Measurements from ENCODE around the gene SETMAR.

SETMAR gene

DNA sequence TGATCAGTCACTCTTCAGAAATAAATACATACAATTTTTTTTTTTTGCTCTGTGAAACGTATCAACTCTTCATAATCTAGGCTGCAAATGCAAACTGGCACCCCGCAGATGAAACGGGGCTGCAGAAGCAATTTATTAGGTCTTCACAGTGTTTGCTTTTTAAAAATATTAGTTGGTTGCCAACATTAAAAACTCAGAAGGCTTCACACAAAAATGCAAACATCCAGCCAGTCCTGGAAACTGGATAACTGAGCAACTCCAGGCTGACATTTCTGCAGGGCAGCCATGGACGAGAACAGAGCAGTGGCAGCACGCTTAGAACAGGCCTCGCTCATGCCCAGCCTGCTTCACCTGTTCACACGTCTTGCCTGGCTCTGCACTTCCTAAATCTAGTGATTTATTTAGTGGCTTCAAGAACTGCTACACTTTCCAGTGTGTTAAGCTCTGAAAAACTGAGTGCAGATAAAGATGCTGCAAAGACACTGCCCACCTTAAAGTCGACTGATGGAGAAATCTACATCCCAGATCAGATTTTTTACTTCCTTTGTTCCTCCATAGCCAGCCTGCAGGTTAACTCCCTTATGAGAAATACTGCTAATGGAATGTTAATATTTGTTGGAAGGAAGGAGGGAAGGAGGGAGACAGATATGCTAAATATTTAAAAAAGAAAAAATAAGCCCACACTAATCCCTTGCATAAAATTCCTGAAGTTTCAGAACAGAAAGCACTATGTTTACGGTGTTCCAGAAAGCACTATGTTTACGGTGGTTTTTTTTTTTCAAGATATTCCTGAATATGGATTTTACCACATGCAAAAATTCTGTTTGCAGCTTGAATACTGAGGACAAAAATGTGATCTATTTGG lies 53.6 kb downstream of the SETMAR start:
- H3K27ac Mint-ChIP-seq, result no peak overlapping the region
- no peak overlapping the region for H3K4me3 Mint-ChIP-seq
- no peaks in the 10 kb centered on the region for H3K9me3 Mint-ChIP-seq
- peaks cover 8% of the 10 kb centered on the region for H3K4me1 Mint-ChIP-seq
- DNase-seq (no peak), ATAC-seq (no peak)
- H3K27me3 Mint-ChIP-seq, result no peaks in the 10 kb centered on the region

DNA sequence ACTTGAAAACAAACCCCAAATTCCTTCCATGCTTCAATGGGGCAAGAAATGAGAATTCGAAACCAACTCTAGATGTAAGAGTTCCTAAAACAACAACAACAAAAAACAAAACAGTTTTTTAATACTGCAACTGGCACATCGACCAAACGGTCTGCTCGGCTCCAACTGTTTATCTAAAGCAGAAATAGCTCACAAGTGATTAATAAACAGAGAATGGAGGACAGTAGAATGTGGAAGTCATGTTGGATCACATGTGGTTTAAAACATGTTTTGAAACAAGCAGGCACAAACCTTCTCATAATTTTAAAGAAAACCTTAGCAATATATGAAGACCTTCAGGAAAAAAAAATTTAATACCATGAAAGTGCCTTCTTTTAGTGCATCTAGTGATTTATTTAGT lies 55.1 kb downstream of the SETMAR start:
- no peak for ATAC-seq
- Mint-ChIP-seq H3K4me1 (no peaks in the 10 kb centered on the region), H3K27ac (no peak overlapping the region), H3K27me3 (no peaks in the 10 kb centered on the region), H3K9me3 (no peaks in the 10 kb centered on the region), H3K4me3 (no peak overlapping the region)
- no peak for DNase-seq

DNA sequence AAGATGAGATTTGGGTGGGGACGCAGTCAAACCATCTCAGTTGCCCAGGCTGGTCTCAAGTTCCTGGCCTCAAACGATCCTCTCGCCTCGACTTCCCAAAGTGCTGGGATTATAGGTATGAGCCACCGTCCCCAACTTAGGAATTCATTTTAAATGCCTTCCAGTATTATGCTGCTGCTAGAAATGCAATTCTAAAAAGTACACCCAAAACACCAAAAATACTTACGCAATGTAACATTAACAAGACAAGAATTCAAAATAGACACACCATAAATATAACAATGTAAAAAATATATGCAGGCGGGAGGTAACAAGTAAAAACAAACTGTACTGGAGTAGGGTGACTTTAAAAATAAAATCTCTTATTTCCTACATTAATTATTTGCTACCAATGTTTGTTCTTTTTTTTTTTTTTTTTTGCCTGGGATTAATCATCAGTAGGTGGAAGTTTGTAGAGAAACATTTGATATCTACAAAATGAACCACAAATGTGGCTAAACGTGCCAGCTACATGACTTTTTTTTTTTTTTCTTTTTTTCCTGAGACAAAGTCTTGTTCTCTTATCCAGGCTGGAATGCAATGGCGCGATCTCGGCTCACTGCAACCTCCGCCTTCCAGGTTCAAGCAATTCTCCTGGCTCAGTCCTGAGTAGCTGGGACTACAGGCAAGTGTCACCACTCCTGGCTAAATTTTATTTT lies 56.8 kb downstream of the SETMAR start:
- no peaks in the 10 kb centered on the region for H3K9me3 Mint-ChIP-seq
- DNase-seq, result no peak
- H3K4me1 Mint-ChIP-seq, result no peaks in the 10 kb centered on the region
- H3K4me3 Mint-ChIP-seq, result no peak overlapping the region
- H3K27me3 Mint-ChIP-seq, result no peaks in the 10 kb centered on the region
- ATAC-seq, result no peak
- H3K27ac Mint-ChIP-seq, result no peak overlapping the region

DNA sequence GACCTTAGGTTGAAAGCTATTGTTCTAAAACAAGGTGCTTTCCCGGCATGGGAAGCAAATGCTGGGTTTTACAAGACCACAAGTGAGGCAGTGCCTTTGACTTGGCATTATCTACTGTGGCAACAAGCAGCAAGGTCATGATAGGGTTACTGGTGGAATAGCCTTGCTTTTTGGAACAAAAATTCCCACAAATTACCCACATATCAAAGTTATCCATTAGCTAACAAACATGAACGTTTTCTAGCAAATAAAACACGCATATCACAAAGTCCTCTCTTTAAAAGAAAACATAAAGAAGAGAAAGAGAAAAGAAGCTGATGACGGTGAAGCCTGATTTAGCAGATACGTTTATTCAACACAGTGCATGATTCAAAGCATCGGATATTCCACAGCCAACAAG lies 57.6 kb downstream of the SETMAR start:
- no peaks in the 10 kb centered on the region for H3K27me3 Mint-ChIP-seq
- H3K4me1 Mint-ChIP-seq, result no peaks in the 10 kb centered on the region
- ATAC-seq (no peak), DNase-seq (no peak)
- no peak overlapping the region for H3K4me3 Mint-ChIP-seq
- H3K27ac Mint-ChIP-seq, result no peak overlapping the region
- no peaks in the 10 kb centered on the region for H3K9me3 Mint-ChIP-seq

DNA sequence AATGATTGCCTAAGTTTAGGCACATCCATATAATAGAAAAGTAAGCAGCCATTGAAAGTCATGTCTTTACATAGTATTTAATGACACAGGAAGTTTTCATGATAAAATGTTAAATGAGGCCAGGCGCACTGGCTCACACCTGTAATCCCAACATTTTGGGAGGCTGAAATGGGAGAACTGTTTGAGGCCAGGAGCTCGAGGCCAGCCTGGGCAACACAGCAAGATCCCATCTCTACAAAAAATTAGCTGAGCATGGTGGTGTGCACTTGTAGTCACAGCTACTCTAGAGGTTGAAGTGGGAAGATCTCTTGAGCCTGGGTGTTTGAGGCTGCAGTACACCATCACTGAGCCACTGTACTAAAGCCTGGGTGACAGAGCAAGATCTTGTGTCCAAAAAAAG lies 59.4 kb downstream of the SETMAR start:
- Mint-ChIP-seq H3K27me3 (no peaks in the 10 kb centered on the region), H3K4me3 (no peak overlapping the region), H3K27ac (peak overlapping the region in 1 of 2 donors; percentile 9), H3K4me1 (no peaks in the 10 kb centered on the region), H3K9me3 (no peaks in the 10 kb centered on the region)
- DNase-seq, result no peak
- ATAC-seq, result no peak
